ENCODE data around the gene PEX26. TPM values are rescaled to one million over a fixed set of nuclear protein-coding genes. Genes with fewer than 3 reads are reported as not detected.

PEX26 gene
- total RNA-seq, 6 experiments from 2014 or later, result 38.9 to 49.8 (median 43.5) TPM

DNA sequence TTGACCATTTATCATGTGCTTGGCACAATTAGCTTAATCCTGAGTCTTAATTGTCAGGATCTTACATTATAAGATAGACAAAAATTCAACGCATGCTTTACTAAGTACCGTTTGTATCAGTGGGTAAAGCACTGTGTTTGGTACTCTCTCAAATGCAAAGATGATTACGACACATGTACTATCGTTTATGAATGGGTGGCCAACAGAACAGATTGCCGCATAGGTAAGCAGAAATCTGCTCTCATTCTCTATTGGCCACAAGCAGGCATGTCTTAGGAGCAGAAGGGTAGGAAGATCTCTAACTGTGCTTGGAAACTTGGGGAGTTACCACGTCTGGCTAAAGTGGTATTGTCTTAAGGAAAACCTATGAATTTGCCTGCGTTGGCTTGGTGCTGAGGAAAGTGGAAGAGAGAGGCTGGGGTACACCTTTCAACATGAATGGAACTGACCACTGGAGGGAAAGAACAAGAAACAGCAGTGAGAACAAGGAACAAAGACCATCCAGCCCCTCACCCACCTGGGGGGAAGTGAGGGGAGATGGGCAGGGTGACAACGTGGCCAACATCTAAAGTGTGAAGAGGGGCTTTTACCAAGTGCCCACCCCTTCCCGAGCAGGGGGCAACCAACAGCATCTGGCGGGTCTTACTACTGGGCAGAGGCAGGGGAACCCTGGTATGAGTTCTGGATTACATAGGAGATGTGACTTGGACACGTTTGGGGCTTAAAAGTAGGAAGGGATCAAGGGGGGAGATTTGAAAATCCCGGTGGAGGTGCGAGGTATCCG is 31.8 kb downstream of the PEX26 start:
- peak overlapping the region; percentile 22 for H3K4me3 Mint-ChIP-seq
- peaks cover 14% of the 10 kb centered on the region for H3K36me3 Mint-ChIP-seq (ENCODE audit: low read depth)
- H3K9me3 Mint-ChIP-seq, result no peaks in the 10 kb centered on the region; the same call in 1 of the 2 replicates
- H3K27me3 Mint-ChIP-seq (ENCODE audit: insufficient read depth), result peaks cover 10% of the 10 kb centered on the region
- TF ChIP-seq, protein P1, sequence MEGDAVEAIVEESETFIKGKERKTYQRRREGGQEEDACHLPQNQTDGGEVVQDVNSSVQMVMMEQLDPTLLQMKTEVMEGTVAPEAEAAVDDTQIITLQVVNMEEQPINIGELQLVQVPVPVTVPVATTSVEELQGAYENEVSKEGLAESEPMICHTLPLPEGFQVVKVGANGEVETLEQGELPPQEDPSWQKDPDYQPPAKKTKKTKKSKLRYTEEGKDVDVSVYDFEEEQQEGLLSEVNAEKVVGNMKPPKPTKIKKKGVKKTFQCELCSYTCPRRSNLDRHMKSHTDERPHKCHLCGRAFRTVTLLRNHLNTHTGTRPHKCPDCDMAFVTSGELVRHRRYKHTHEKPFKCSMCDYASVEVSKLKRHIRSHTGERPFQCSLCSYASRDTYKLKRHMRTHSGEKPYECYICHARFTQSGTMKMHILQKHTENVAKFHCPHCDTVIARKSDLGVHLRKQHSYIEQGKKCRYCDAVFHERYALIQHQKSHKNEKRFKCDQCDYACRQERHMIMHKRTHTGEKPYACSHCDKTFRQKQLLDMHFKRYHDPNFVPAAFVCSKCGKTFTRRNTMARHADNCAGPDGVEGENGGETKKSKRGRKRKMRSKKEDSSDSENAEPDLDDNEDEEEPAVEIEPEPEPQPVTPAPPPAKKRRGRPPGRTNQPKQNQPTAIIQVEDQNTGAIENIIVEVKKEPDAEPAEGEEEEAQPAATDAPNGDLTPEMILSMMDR (IDR thresholded peaks at IDR 0.05), result no peak
- no peak overlapping the region for H3K27ac Mint-ChIP-seq
- H3K4me1 Mint-ChIP-seq (ENCODE audit: low read depth), result 0 out of 2 replicates have a peak, but pooled peaks cover 6% of the 10 kb centered on the region
- DNase-seq, result no peak

DNA sequence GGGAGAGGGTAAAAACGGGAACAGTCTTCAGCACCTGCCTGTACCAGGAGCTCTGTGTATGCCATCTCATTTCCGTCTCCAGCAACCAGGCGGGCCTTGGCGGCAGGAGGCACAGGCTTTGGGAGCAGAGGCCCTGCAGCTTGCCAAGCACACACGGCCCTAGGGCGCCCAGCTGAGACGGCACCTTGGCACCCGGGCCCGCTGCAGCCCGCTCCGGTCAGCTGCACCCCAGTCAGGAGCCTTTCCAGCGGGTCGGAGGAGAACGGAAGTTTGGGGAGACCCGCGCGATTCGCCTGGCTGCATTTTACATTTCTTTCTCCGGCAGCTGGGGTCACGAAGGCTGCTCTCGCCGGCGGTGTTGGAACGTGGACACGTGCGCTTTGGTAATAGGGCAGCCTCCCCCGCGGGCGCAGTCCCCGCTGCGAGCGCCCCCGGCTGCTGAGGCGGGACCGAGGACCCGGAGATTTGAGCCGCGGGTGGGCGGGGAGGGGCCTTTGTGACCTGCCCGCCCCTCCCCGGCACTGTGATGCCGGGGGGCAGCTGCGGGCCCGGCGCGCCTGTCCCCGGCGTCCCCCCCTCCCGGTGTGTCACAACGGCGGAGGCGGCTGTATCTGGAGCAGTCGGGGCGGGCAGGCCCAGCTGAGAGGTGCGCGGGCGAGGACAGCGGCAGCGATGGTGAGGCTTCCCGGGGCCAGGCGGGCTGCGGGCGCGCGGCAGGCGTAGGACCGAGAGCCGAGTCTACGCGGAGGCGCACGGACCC is 32.6 kb downstream of the PEX26 start, which contains the start of gene TUBA8:
TSS of gene TUBA8 (plus strand) at position 616 of the 760 bp plus-strand sequence. CDS start at position 673, 57 bp downstream.
- Mint-ChIP-seq H3K27ac (no peak within 1 kb of the TSS), H3K27me3 (ENCODE audit: insufficient read depth) (peaks cover 10% of the 10 kb centered on the region)

DNA sequence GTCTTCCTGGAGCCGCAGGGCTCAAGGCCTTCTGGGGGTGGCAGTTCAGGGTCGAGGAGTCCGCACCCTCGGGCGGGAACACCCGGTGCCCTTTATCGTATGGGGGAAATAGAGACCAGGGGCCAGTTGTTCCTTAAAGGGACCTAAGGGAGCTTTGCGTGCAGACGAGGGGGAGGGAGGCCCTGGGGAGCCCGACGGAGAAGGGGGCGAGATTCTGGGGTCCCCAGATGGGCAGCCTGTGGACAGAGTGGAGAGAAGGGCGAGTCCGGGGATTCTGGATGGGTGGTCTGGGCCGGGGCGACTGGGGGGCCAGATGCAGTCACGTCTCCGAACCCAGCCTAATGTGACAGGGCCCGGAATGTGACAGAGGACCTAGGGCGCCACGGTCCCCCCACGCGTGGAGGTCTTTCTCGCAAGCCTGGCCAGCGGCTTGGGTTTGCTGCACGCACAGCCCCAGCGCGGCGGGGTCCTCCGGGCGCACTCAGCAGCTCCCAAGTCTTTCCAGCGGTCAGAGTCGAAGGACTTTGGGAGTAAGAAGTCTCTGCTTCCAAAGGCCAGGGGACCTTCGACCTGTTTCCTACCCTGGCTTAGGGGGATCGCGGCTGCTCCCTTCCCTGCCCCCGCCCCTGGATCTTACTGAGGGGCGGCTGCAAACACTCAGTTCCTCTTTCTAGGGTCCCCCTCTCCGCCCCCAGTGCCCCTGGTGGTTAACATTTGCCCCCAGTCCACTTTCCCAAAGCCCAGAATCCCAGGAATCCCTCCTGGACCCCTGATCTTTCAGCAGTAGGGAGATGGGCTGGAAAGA is 33.4 kb downstream of the PEX26 start:
- peaks cover 8% of the 10 kb centered on the region for H3K27me3 Mint-ChIP-seq (ENCODE audit: insufficient read depth)
- no peak overlapping the region for H3K27ac Mint-ChIP-seq
- TF ChIP-seq, protein P1 (IDR thresholded peaks at IDR 0.05), result no peak
- H3K4me1 Mint-ChIP-seq (ENCODE audit: low read depth), result 0 out of 2 replicates have a peak, but pooled peaks cover 6% of the 10 kb centered on the region
- no peak overlapping the region for H3K4me3 Mint-ChIP-seq
- DNase-seq, result no peak
- no peaks in the 10 kb centered on the region; the same call in 1 of the 2 replicates for H3K9me3 Mint-ChIP-seq
- H3K36me3 Mint-ChIP-seq (ENCODE audit: low read depth), result peaks cover 9% of the 10 kb centered on the region; the same call in 1 of the 2 replicates

More for the DNA sequence above, 32.6 kb downstream of the PEX26 start, which contains the start of gene TUBA8:
- TF ChIP-seq, protein P1 (IDR thresholded peaks at IDR 0.05), result no peak
- Mint-ChIP-seq H3K36me3 (ENCODE audit: low read depth) (peaks cover 14% of the 10 kb centered on the region), H3K9me3 (no peaks in the 10 kb centered on the region; the same call in 1 of the 2 replicates), H3K4me3 (peak within 1 kb of the TSS; percentile 22), H3K4me1 (ENCODE audit: low read depth) (0 out of 2 replicates have a peak, but pooled peaks cover 6% of the 10 kb centered on the region)
- DNase-seq, result no peak

DNA sequence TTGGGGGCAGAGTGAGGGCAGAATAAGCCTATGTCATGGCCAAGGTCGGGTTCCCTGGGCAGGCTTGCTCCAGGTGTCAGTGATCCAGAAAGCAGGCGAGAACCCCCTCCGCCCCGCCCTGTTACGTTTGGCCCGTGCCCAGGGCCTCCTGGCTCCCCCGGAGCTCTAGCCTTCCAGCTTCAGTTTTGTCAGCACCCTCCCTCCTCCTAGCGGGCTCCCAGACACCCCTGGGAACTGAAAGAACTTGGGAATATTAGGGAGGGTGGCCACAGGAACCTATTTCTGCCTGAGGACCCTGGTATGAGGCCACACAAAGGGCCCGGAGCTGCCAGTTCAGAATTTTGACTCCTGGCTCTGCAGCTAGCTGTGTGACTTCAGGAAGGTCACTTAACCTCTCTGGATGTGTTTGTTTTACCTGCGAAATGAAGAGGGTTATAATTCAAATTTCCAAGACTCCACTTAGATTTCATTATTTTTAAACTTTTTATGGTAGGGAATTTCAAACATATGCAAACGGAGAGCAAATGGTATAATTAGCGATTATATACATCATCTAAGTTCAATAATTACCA is 34.1 kb downstream of the PEX26 start:
- peaks cover 8% of the 10 kb centered on the region for H3K27me3 Mint-ChIP-seq (ENCODE audit: insufficient read depth)
- TF ChIP-seq, protein P1 (IDR thresholded peaks at IDR 0.05), result no peak
- H3K36me3 Mint-ChIP-seq (ENCODE audit: low read depth), result 0 out of 2 replicates have a peak, but pooled peaks cover 5% of the 10 kb centered on the region
- H3K4me3 Mint-ChIP-seq, result no peak overlapping the region
- H3K9me3 Mint-ChIP-seq, result no peaks in the 10 kb centered on the region
- DNase-seq, result no peak
- no peak overlapping the region for H3K27ac Mint-ChIP-seq
- 0 out of 2 replicates have a peak, but pooled peaks cover 6% of the 10 kb centered on the region for H3K4me1 Mint-ChIP-seq (ENCODE audit: low read depth)

Data from HFFc6 (cell line).